Measurements from ENCODE around the gene FOXO3.

GRCh38 chr6:108632441-108632840, 71.7 kb downstream of the FOXO3 start:
- TF ChIP-seq CTCF (IDR thresholded peaks at IDR 0.05), result no peak
- TF ChIP-seq POLR2A (IDR thresholded peaks at IDR 0.05), result no peak

Data from uterus (tissue), 2 donors.